Transverse colon (tissue), 3 donors: ENCODE measurements around the gene CD8B2.
"Not testable (repeated sequence)": the region's sequence is repeated elsewhere in the genome, so short reads cannot be mapped to it uniquely, and the experiment has no call there.

Experiments used
- CTCF ChIP-seq, 5 experiments: fragments of 200-600 bp in 3 of 5; fragments of 450-650 bp in 2 of 5; sonication (generic) in 3 of 5; IDR thresholded peaks; 1 replicate in 2 of 5; 2 replicates in 3 of 5; pipeline ENCODE4 v1.5.1; 2016 to 2017; ENCODE audit warnings: antibody characterized with exemption in 5 of 5, inconsistent platforms in 3 of 5, mild to moderate bottlenecking in 2 of 5, moderate library complexity in 1 of 5
- POLR2A ChIP-seq: fragments of 450-650 bp; IDR thresholded peaks from one replicate; pipeline ENCODE4 v1.6.1; 2016; ENCODE audit warnings: antibody characterized with exemption, mild to moderate bottlenecking, moderate library complexity

GRCh38 chr2:106461882-106462281, 25.3 kb upstream of the CD8B2 start:
- peak in 2 of 5 experiments; percentile 4 to 11 for TF ChIP-seq CTCF (IDR thresholded peaks at IDR 0.05)
- TF ChIP-seq POLR2A, result not testable (repeated sequence)
